MM.1S (cell line): ENCODE results near the gene NEDD8.

Source experiments
- DNase-seq: peaks from one replicate; pipeline ENCODE4 v3.0.0-alpha.2; 2015
- H2AFZ ChIP-seq: fragments of 300-600 bp; sonication (generic); 2 replicates; pipeline ENCODE4 v1.6.0; 2016; ENCODE audit warnings: antibody characterized with exemption, low read length
- H3F3A ChIP-seq: fragments of 300-600 bp; sonication (generic); 2 replicates; pipeline ENCODE4 v1.6.1; 2016; ENCODE audit warnings: mild to moderate bottlenecking, antibody characterized with exemption, low read length, moderate library complexity, mixed read lengths; ENCODE audit not compliant: insufficient read depth
- H3K27ac ChIP-seq: fragments of 300-600 bp; sonication (generic); 2 replicates; pipeline ENCODE4 v1.5.1; 2016; ENCODE audit warnings: mild to moderate bottlenecking, low read length
- H3K27me3 ChIP-seq: fragments of 300-600 bp; sonication (generic); replicated peaks from 2 replicates; pipeline ENCODE4 v1.6.0; 2016; ENCODE audit warnings: low read length; ENCODE audit not compliant: insufficient read depth
- H3K36me3 ChIP-seq: fragments of 300-600 bp; sonication (generic); replicated peaks from 2 replicates; pipeline ENCODE4 v1.6.1; 2016; ENCODE audit warnings: mild to moderate bottlenecking, low read length, mixed read lengths; ENCODE audit not compliant: insufficient read depth
- H3K4me1 ChIP-seq: fragments of 300-600 bp; sonication (generic); 2 replicates; pipeline ENCODE4 v1.6.1; 2016; ENCODE audit warnings: low read length, mixed read lengths
- H3K4me2 ChIP-seq: fragments of 300-600 bp; sonication (generic); 2 replicates; pipeline ENCODE4 v1.6.0; 2016; ENCODE audit warnings: low read depth, low read length
- H3K4me3 ChIP-seq: fragments of 300-600 bp; sonication (generic); 2 replicates; pipeline ENCODE4 v1.5.1; 2016; ENCODE audit warnings: low read length, mixed read lengths
- H3K79me2 ChIP-seq: fragments of 300-600 bp; sonication (generic); 2 replicates; pipeline ENCODE4 v1.6.1; 2016; ENCODE audit warnings: mixed run types, low read length, mixed read lengths
- H3K9ac ChIP-seq: fragments of 300-600 bp; sonication (generic); 2 replicates; pipeline ENCODE4 v1.6.1; 2016; ENCODE audit warnings: low read length, mixed read lengths
- H3K9me2 ChIP-seq: fragments of 300-600 bp; sonication (generic); replicated peaks from 2 replicates; pipeline ENCODE4 v1.6.1; 2016; ENCODE audit warnings: mild to moderate bottlenecking, low read length, mixed read lengths; ENCODE audit not compliant: insufficient read depth
- H3K9me3 ChIP-seq: fragments of 300-600 bp; sonication (generic); replicated peaks from 2 replicates; pipeline ENCODE4 v1.6.1; 2016; ENCODE audit warnings: mild to moderate bottlenecking, low read length, mixed read lengths; ENCODE audit not compliant: insufficient read depth
- H4K20me1 ChIP-seq: fragments of 300-600 bp; sonication (generic); 2 replicates; pipeline ENCODE4 v1.6.1; 2016; ENCODE audit warnings: mild to moderate bottlenecking, low read length, moderate library complexity, mixed read lengths; ENCODE audit not compliant: insufficient read depth
- EZH2 ChIP-seq: fragments of 300-600 bp; sonication (generic); optimal IDR thresholded peaks from 2 replicates; pipeline ENCODE3; 2017; ENCODE audit warnings: low read depth, mild to moderate bottlenecking, antibody characterized with exemption, low read length, mixed read lengths
- EZH2phosphoT487 ChIP-seq: fragments of 300-600 bp; sonication (generic); IDR thresholded peaks from 2 replicates; pipeline ENCODE4 v1.6.1; 2018; ENCODE audit warnings: antibody characterized with exemption, low read length
- TF ChIP-seq, protein P1 (sequence below): fragments of 300-600 bp; sonication (generic); IDR thresholded peaks from 2 replicates; pipeline ENCODE4 v1.5.1; 2016; ENCODE audit warnings: antibody characterized with exemption, low read length, mixed read lengths

Gene NEDD8

DNA sequence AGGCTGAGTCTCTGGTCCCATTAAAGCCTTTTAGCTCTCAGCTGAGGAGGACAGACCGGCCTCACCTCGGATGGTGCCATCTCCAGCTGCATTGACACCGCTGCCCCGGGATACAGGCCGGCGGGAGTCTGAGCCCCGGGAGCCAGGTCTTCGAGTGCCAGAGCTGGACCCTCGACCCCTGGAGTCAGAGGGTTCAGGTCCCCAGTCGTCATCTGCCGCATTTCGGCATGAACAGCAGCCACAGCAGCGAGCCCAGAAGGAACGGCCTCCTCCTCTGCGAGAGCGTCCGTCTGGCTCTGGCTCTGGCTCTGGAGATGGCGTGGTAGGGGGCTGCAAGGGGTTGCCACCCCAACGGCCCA, 29.8 kb upstream of the NEDD8 start:
- H3K79me2 ChIP-seq, result no peaks in the 10 kb centered on the region
- no peak overlapping the region for H2AFZ ChIP-seq
- no peaks in the 10 kb centered on the region for H3K36me3 ChIP-seq
- no peak overlapping the region for H3K27ac ChIP-seq
- no peak overlapping the region for H3K4me3 ChIP-seq
- no peaks in the 10 kb centered on the region for H3K9me2 ChIP-seq
- H4K20me1 ChIP-seq, result no peaks in the 10 kb centered on the region
- no peak for DNase-seq
- H3F3A ChIP-seq, result no peaks in the 10 kb centered on the region
- TF ChIP-seq, protein P1, sequence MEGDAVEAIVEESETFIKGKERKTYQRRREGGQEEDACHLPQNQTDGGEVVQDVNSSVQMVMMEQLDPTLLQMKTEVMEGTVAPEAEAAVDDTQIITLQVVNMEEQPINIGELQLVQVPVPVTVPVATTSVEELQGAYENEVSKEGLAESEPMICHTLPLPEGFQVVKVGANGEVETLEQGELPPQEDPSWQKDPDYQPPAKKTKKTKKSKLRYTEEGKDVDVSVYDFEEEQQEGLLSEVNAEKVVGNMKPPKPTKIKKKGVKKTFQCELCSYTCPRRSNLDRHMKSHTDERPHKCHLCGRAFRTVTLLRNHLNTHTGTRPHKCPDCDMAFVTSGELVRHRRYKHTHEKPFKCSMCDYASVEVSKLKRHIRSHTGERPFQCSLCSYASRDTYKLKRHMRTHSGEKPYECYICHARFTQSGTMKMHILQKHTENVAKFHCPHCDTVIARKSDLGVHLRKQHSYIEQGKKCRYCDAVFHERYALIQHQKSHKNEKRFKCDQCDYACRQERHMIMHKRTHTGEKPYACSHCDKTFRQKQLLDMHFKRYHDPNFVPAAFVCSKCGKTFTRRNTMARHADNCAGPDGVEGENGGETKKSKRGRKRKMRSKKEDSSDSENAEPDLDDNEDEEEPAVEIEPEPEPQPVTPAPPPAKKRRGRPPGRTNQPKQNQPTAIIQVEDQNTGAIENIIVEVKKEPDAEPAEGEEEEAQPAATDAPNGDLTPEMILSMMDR, result no peak
- no peak for TF ChIP-seq EZH2
- no peak for TF ChIP-seq EZH2phosphoT487
- no peaks in the 10 kb centered on the region for H3K27me3 ChIP-seq
- no peak overlapping the region for H3K9ac ChIP-seq
- no peaks in the 10 kb centered on the region for H3K9me3 ChIP-seq
- no peak overlapping the region for H3K4me2 ChIP-seq
- H3K4me1 ChIP-seq, result no peaks in the 10 kb centered on the region

DNA sequence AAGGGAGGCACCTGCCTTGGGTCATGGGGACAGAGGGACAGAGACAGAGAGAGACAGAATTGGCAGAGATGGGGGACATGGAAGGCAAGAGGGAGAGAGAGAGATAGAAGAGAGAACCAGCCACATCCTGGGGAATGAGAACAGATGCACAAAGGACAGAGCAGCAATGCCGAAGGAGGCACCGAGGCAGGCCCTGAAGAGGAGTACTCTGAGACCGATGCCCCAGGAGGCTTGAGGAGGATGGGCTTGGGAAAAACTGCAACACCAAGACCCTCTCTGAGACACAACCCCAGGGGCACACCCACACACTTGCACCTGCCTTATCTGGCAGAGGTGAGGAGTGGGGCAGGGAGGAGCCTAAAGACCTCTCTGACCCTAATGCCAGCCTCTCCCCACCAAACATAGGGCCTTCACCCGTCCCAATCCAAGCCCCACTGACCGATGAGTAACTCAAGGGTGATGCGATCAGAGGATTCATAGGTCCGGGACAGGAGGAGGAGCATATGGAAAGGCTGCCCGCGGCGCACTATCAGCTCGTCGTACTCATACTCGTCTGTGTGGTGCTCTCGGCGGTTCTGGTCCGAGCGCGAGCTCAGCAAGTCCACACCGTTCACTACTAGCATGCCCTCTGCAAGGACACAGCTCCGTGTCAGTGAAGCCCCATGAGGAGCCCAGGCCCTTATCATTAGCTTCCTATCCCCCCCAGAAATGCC, 29.2 kb upstream of the NEDD8 start:
- TF ChIP-seq EZH2 (no peak), EZH2phosphoT487 (no peak)
- no peaks in the 10 kb centered on the region for H4K20me1 ChIP-seq
- no peak overlapping the region for H3K4me2 ChIP-seq
- no peak overlapping the region for H2AFZ ChIP-seq
- no peaks in the 10 kb centered on the region for H3K4me1 ChIP-seq
- H3K27me3 ChIP-seq, result no peaks in the 10 kb centered on the region
- H3K27ac ChIP-seq, result no peak overlapping the region
- no peaks in the 10 kb centered on the region for H3K9me2 ChIP-seq
- H3F3A ChIP-seq, result no peaks in the 10 kb centered on the region
- no peak overlapping the region for H3K9ac ChIP-seq
- H3K9me3 ChIP-seq, result no peaks in the 10 kb centered on the region
- no peak overlapping the region for H3K4me3 ChIP-seq
- DNase-seq, result no peak
- no peaks in the 10 kb centered on the region for H3K79me2 ChIP-seq
- no peaks in the 10 kb centered on the region for H3K36me3 ChIP-seq

DNA sequence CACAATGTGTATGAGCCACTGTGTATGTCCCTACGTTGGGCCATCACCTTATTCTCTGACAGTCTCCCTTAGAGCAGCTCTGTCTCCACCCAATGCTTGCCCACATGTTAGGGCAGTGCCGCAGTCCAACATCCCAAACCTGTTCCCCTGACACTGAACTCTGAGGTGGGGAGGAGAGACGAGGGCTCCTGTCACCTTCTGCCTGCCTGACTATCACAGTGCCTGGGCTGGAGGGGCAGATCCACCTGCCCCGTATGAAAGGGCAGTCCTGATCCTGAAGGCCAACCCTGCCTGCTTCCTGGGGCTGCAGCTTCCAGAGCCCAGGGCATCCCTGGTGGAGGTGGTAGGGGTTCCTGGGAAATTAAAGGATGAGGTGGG, 28.6 kb upstream of the NEDD8 start:
- no peaks in the 10 kb centered on the region for H3F3A ChIP-seq
- H3K4me3 ChIP-seq, result no peak overlapping the region
- no peak overlapping the region for H3K27ac ChIP-seq
- H3K79me2 ChIP-seq, result no peaks in the 10 kb centered on the region
- TF ChIP-seq, protein P1, result no peak
- TF ChIP-seq EZH2phosphoT487, result no peak
- no peak for TF ChIP-seq EZH2
- no peak overlapping the region for H3K9ac ChIP-seq
- no peaks in the 10 kb centered on the region for H3K36me3 ChIP-seq
- no peaks in the 10 kb centered on the region for H3K9me3 ChIP-seq
- H3K4me1 ChIP-seq, result no peaks in the 10 kb centered on the region
- H2AFZ ChIP-seq, result no peak overlapping the region
- H3K9me2 ChIP-seq, result no peaks in the 10 kb centered on the region
- DNase-seq, result no peak
- no peaks in the 10 kb centered on the region for H4K20me1 ChIP-seq
- H3K27me3 ChIP-seq, result no peaks in the 10 kb centered on the region
- H3K4me2 ChIP-seq, result no peak overlapping the region

DNA sequence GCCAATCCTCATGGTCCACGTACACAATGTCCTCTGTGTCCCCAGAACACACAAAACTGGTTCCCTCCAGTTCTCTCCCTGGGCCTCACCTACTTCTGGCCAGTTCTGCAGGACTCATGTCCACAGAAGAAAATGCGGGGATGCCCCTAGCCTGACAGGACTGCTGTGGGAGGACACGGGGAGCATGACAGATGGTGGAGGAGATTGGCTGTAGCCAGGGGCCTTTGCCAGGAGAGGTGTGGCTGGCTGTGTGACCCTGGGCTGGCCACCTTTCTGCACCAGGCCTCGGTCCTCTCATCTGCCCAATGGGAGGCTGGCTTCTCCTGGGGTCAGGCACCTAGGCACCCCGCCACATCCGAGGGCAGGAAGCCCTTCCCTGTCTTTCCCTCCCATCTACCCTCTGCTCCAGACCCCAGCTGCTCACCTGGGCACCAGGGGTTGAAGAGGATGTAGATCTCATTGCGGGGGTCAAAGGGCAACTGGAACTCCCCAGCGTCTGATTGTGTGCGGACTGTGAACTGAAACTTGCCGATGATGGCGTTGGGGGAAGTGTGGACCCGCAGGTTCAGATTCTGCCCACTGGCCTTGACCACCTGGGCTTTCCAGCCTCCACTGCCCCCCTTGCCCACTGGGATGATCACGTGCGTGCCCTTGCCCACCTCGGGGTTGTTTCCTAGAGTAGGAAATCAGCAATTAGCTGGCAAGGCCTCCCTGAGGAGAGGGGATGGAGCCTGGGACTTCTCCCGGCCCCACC, 28.0 kb upstream of the NEDD8 start:
- H3K4me1 ChIP-seq, result no peaks in the 10 kb centered on the region
- H3K27ac ChIP-seq, result no peak overlapping the region
- no peaks in the 10 kb centered on the region for H3K79me2 ChIP-seq
- H3K9me2 ChIP-seq, result no peaks in the 10 kb centered on the region
- H3K4me2 ChIP-seq, result no peak overlapping the region
- no peak overlapping the region for H3K9ac ChIP-seq
- TF ChIP-seq EZH2phosphoT487, result no peak
- TF ChIP-seq, protein P1, result no peak
- no peak for TF ChIP-seq EZH2
- H3K27me3 ChIP-seq, result no peaks in the 10 kb centered on the region
- no peaks in the 10 kb centered on the region for H3K9me3 ChIP-seq
- H3K36me3 ChIP-seq, result no peaks in the 10 kb centered on the region
- no peak overlapping the region for H2AFZ ChIP-seq
- no peak overlapping the region for H3K4me3 ChIP-seq
- no peaks in the 10 kb centered on the region for H4K20me1 ChIP-seq
- no peak for DNase-seq
- H3F3A ChIP-seq, result no peaks in the 10 kb centered on the region
